Measurements from ENCODE around the gene REX1BD.

Gene REX1BD

GRCh38 chr19:18603958-18604819 lies 15.6 kb downstream of the REX1BD start:
- DNase-seq = no peak

- no peak for DNase-seq
Measured at GRCh38 chr19:18604820-18605159, 16.2 kb downstream of the REX1BD start.

- DNase-seq = no peak
Measured at GRCh38 chr19:18605196-18605545, 16.6 kb downstream of the REX1BD start.

GRCh38 chr19:18605546-18606280 lies 17.1 kb downstream of the REX1BD start:
- DNase-seq = no peak

GRCh38 chr19:18606281-18607225 lies 18.0 kb downstream of the REX1BD start, which contains the start of gene CRLF1:
Gene CRLF1, minus strand, starts transcription at chr19:18606799. Its CDS starts 143 bp downstream, at chr19:18606656.
- DNase-seq = no peak

- DNase-seq = no peak
Measured at GRCh38 chr19:18607226-18608101, 18.9 kb downstream of the REX1BD start.

GRCh38 chr19:18608102-18608804 lies 19.7 kb downstream of the REX1BD start:
- no peak for DNase-seq

- DNase-seq = no peak
Measured at GRCh38 chr19:18608805-18609716, 20.5 kb downstream of the REX1BD start.

GRCh38 chr19:18609717-18610051 lies 21.1 kb downstream of the REX1BD start:
- DNase-seq = no peak

- DNase-seq = no peak
Measured at GRCh38 chr19:18610245-18610555, 21.6 kb downstream of the REX1BD start.

GRCh38 chr19:18610556-18611326 lies 22.1 kb downstream of the REX1BD start:
- no peak for DNase-seq

GRCh38 chr19:18611327-18612050 lies 22.9 kb downstream of the REX1BD start:
- DNase-seq = no peak

GRCh38 chr19:18612051-18612771 lies 23.6 kb downstream of the REX1BD start:
- no peak for DNase-seq

- DNase-seq = no peak
Measured at GRCh38 chr19:18612772-18613588, 24.4 kb downstream of the REX1BD start, which contains the start of gene TMEM59L. Gene TMEM59L, plus strand, starts transcription at chr19:18612870. Its CDS starts 89 bp downstream, at chr19:18612959.

- DNase-seq = no peak
Measured at GRCh38 chr19:18613589-18614234, 25.1 kb downstream of the REX1BD start.

GRCh38 chr19:18616023-18616422 lies 27.4 kb downstream of the REX1BD start:
- DNase-seq = no peak

- no peak for DNase-seq
Measured at GRCh38 chr19:18617562-18617961, 29.0 kb downstream of the REX1BD start.

Data from NCI-H1417 treated with DMSO at 0.1 percent for 48 hours (cell line).